Activated CD4-positive, CD25-positive, alpha-beta regulatory T cell treated with anti-CD3 and anti-CD28 coated beads, Interleukin-2, amount 50 U/mL, for 24 hours (primary cell): ENCODE data around the gene GPR52.
"Not testable (repeated sequence)": the region's sequence is repeated elsewhere in the genome, so short reads cannot be mapped to it uniquely, and the experiment has no call there.

Experiments used
- ATAC-seq, 2 donors: fragments of 150-1000 bp; cut with Tn5 transposase; one replicate each; pipeline ENCODE4 v1.10.0; 2021; ENCODE audit warnings: mild to moderate bottlenecking in 1 of 2, moderate library complexity in 1 of 2

Gene GPR52

GRCh38 chr1:174447866-174448530 is at the start of gene GPR52:
Gene GPR52, plus strand, starts transcription at chr1:174447964. Its CDS starts 148 bp downstream, at chr1:174448112.
- ATAC-seq = no peak

GRCh38 chr1:174398246-174398645 is 49.5 kb upstream of the GPR52 start:
- no peak for ATAC-seq

- no peak for ATAC-seq
Observed at GRCh38 chr1:174399211-174399610, 48.6 kb upstream of the GPR52 start.

- ATAC-seq = no peak
Observed at GRCh38 chr1:174401075-174401474, 46.7 kb upstream of the GPR52 start.

GRCh38 chr1:174405219-174405618 is 42.5 kb upstream of the GPR52 start:
- no peak for ATAC-seq

- ATAC-seq = no peak
Observed at GRCh38 chr1:174406421-174406820, 41.3 kb upstream of the GPR52 start.

- no peak for ATAC-seq
Observed at GRCh38 chr1:174407665-174408064, 40.1 kb upstream of the GPR52 start.

GRCh38 chr1:174408146-174408545 is 39.6 kb upstream of the GPR52 start:
- ATAC-seq = no peak

- ATAC-seq = not testable (repeated sequence)
Observed at GRCh38 chr1:174409801-174410200, 38.0 kb upstream of the GPR52 start.

GRCh38 chr1:174413632-174414031 is 34.1 kb upstream of the GPR52 start:
- no peak for ATAC-seq

- no peak for ATAC-seq
Observed at GRCh38 chr1:174414203-174414602, 33.6 kb upstream of the GPR52 start.

- ATAC-seq = no peak
Observed at GRCh38 chr1:174415506-174415905, 32.3 kb upstream of the GPR52 start.

- ATAC-seq = no peak
Observed at GRCh38 chr1:174417921-174418320, 29.8 kb upstream of the GPR52 start.

- ATAC-seq = no peak
Observed at GRCh38 chr1:174425121-174425520, 22.6 kb upstream of the GPR52 start.

- ATAC-seq = no peak
Observed at GRCh38 chr1:174426153-174426552, 21.6 kb upstream of the GPR52 start.

- no peak for ATAC-seq
Observed at GRCh38 chr1:174428033-174428432, 19.7 kb upstream of the GPR52 start.

GRCh38 chr1:174428739-174429138 is 19.0 kb upstream of the GPR52 start:
- no peak for ATAC-seq

- no peak for ATAC-seq
Observed at GRCh38 chr1:174433451-174433850, 14.3 kb upstream of the GPR52 start.

- ATAC-seq = no peak
Observed at GRCh38 chr1:174445351-174445750, 2.4 kb upstream of the GPR52 start.

GRCh38 chr1:174445817-174446216 is 1.9 kb upstream of the GPR52 start:
- no peak for ATAC-seq

GRCh38 chr1:174448531-174448883 is 743 bp downstream of the GPR52 start:
- ATAC-seq = no peak

- ATAC-seq = no peak
Observed at GRCh38 chr1:174448974-174449373, 1.2 kb downstream of the GPR52 start.

- no peak for ATAC-seq
Observed at GRCh38 chr1:174451408-174451807, 3.6 kb downstream of the GPR52 start.

GRCh38 chr1:174465855-174466254 is 18.1 kb downstream of the GPR52 start:
- no peak for ATAC-seq

GRCh38 chr1:174466607-174467006 is 18.8 kb downstream of the GPR52 start:
- no peak for ATAC-seq
